GM23248 (cell line): ENCODE results near the gene DENND5B. TPM values are rescaled to one million over a fixed set of nuclear protein-coding genes. Genes with fewer than 3 reads are reported as not detected.

Experiments
- DNase-seq: peaks from one replicate; pipeline ENCODE4 v3.0.0-alpha.2; 2015
- H2AFZ ChIP-seq: fragments of 200-600 bp; sonication (generic); 2 replicates; pipeline ENCODE4 v1.6.1; 2016; ENCODE audit warnings: antibody characterized with exemption
- H3F3A ChIP-seq: fragments of 200-600 bp; sonication (generic); 2 replicates; pipeline ENCODE4 v1.6.1; 2016; ENCODE audit warnings: mild to moderate bottlenecking, antibody characterized with exemption, mixed run types; ENCODE audit not compliant: insufficient read depth
- H3K27ac ChIP-seq: fragments of 200-600 bp; sonication (generic); 2 replicates; pipeline ENCODE4 v1.5.1; 2016; ENCODE audit warnings: mild to moderate bottlenecking
- H3K27me3 ChIP-seq: fragments of 200-600 bp; sonication (generic); replicated peaks from 2 replicates; pipeline ENCODE4 v1.6.1; 2016; ENCODE audit warnings: mild to moderate bottlenecking; ENCODE audit not compliant: insufficient read depth
- H3K36me3 ChIP-seq: fragments of 200-600 bp; sonication (generic); 2 replicates; pipeline ENCODE4 v1.6.1; 2016; ENCODE audit warnings: low read depth, mild to moderate bottlenecking
- H3K4me1 ChIP-seq: fragments of 200-600 bp; sonication (generic); 2 replicates; pipeline ENCODE4 v1.6.1; 2016; ENCODE audit warnings: mild to moderate bottlenecking; ENCODE audit not compliant: insufficient read depth
- H3K4me2 ChIP-seq: fragments of 200-600 bp; sonication (generic); one replicate; pipeline ENCODE4 v1.6.1; 2016; ENCODE audit warnings: mild to moderate bottlenecking; ENCODE audit not compliant: unreplicated experiment
- H3K4me3 ChIP-seq: fragments of 200-600 bp; sonication (generic); 2 replicates; pipeline ENCODE4 v1.5.1; 2016; ENCODE audit warnings: mild to moderate bottlenecking
- H3K79me2 ChIP-seq: fragments of 200-600 bp; sonication (generic); 2 replicates; pipeline ENCODE4 v1.6.1; 2016; ENCODE audit warnings: mild to moderate bottlenecking; ENCODE audit not compliant: insufficient read depth
- H3K9ac ChIP-seq: fragments of 200-600 bp; sonication (generic); 2 replicates; pipeline ENCODE4 v1.6.1; 2016; ENCODE audit warnings: mild to moderate bottlenecking
- H3K9me2 ChIP-seq: fragments of 200-600 bp; sonication (generic); 2 replicates; pipeline ENCODE4 v1.6.1; 2016; ENCODE audit warnings: mixed run types, mild to moderate bottlenecking, moderate library complexity; ENCODE audit not compliant: insufficient read depth
- H3K9me3 ChIP-seq: fragments of 200-600 bp; sonication (generic); one replicate; pipeline ENCODE4 v1.6.1; 2017; ENCODE audit warnings: low read depth
- H4K20me1 ChIP-seq: fragments of 200-600 bp; sonication (generic); 2 replicates; pipeline ENCODE4 v1.6.0; 2016; ENCODE audit not compliant: insufficient read depth
- EZH2 ChIP-seq: fragments of 200-600 bp; sonication (generic); IDR thresholded peaks from 2 replicates; pipeline ENCODE4 v1.6.1; 2018; ENCODE audit warnings: antibody characterized with exemption, mild to moderate bottlenecking; ENCODE audit not compliant: insufficient read depth, poor library complexity, severe bottlenecking
- EZH2phosphoT487 ChIP-seq: fragments of 200-600 bp; sonication (generic); IDR thresholded peaks from 2 replicates; pipeline ENCODE4 v1.6.1; 2018; ENCODE audit warnings: antibody characterized with exemption, moderate library complexity, mild to moderate bottlenecking, low read depth; ENCODE audit not compliant: insufficient read depth
- WGBS, 2 experiments: methylation state at CpG; one replicate each; pipeline ENCODE4 v1.1.6; 2015 to 2017; ENCODE audit warnings: low lambda C conversion rate in 2 of 2, low coverage in 1 of 2; ENCODE audit errors: missing lambda C conversion rate in 2 of 2; 5-methylcytosine and 5-hydroxymethylcytosine counted together
- in situ Hi-C: fragments of 300-500 bp; cut with MboI; formaldehyde crosslinking; loops from 2 replicates; pipeline ENCODE4 v1.15.0; 2020
- polyA plus RNA-seq: library from polyadenylated mRNA; unstranded; fragments of >200 nt; fragmentation: Nextera tagmentation; extraction: Ambion mirVana; gene quantifications from 2 replicates; pipeline ENCODE4 v1.2.1, GENCODE V29; 2016
- total RNA-seq: library from RNA; depleted of rRNA; stranded (reverse); fragments of >200 nt; shearing (Covaris generic); gene quantifications from 2 replicates; pipeline ENCODE4 v1.2.3, GENCODE V29; 2014

Gene DENND5B
- total and polyA plus RNA-seq, 2 experiments from 2014 or later, result 9.9 to 12.0 TPM

GRCh38 chr12:31363416-31363809, 227.5 kb downstream of the DENND5B start:
- H3K36me3 ChIP-seq, result no peaks in the 10 kb centered on the region
- no peak overlapping the region for H3K4me3 ChIP-seq
- H3K27ac ChIP-seq, result no peak overlapping the region
- H3K9me3 ChIP-seq, result no peaks in the 10 kb centered on the region
- no peaks in the 10 kb centered on the region for H4K20me1 ChIP-seq
- H3K9me2 ChIP-seq, result no peaks in the 10 kb centered on the region
- no peak for TF ChIP-seq EZH2phosphoT487
- TF ChIP-seq EZH2, result no peak
- no peaks in the 10 kb centered on the region for H3F3A ChIP-seq
- WGBS, 2 experiments, result 52 to 57% methylated on average over 6 of the region's 6 CpGs
- no peak for DNase-seq
- H3K79me2 ChIP-seq, result no peaks in the 10 kb centered on the region
- no peaks in the 10 kb centered on the region for H3K4me1 ChIP-seq
- H3K9ac ChIP-seq, result no peak overlapping the region
- H2AFZ ChIP-seq, result no peak overlapping the region
- H3K27me3 ChIP-seq, result no peaks in the 10 kb centered on the region
- in situ Hi-C loops, result no loop called here
- H3K4me2 ChIP-seq, result no peak overlapping the region

- H3K9me3 ChIP-seq, result no peaks in the 10 kb centered on the region
- no peak for DNase-seq
- H3K36me3 ChIP-seq, result no peaks in the 10 kb centered on the region
- no peak for TF ChIP-seq EZH2phosphoT487
- no peak for TF ChIP-seq EZH2
- no peaks in the 10 kb centered on the region for H3K79me2 ChIP-seq
- in situ Hi-C loops, result no loop called here
- no peak overlapping the region for H3K4me2 ChIP-seq
- no peaks in the 10 kb centered on the region for H3K9me2 ChIP-seq
- H3F3A ChIP-seq, result no peaks in the 10 kb centered on the region
- H3K27me3 ChIP-seq, result no peaks in the 10 kb centered on the region
- 38 to 39% methylated on average over 6 of the region's 6 CpGs for WGBS, 2 experiments
- H4K20me1 ChIP-seq, result no peaks in the 10 kb centered on the region
- H3K9ac ChIP-seq, result no peak overlapping the region
- no peak overlapping the region for H2AFZ ChIP-seq
- H3K27ac ChIP-seq, result no peak overlapping the region
- H3K4me3 ChIP-seq, result no peak overlapping the region
- H3K4me1 ChIP-seq, result no peaks in the 10 kb centered on the region
Observed at GRCh38 chr12:31362759-31363415, 228.0 kb downstream of the DENND5B start.

GRCh38 chr12:31362115-31362758, 228.7 kb downstream of the DENND5B start:
- TF ChIP-seq EZH2phosphoT487 (no peak), EZH2 (no peak)
- no peak overlapping the region for H3K9ac ChIP-seq
- in situ Hi-C loops, result no loop called here
- no peaks in the 10 kb centered on the region for H3K9me2 ChIP-seq
- no peaks in the 10 kb centered on the region for H3K27me3 ChIP-seq
- H3K9me3 ChIP-seq, result no peaks in the 10 kb centered on the region
- no peaks in the 10 kb centered on the region for H3K4me1 ChIP-seq
- 47 to 49% methylated on average over 13 of the region's 13 CpGs for WGBS, 2 experiments
- no peaks in the 10 kb centered on the region for H4K20me1 ChIP-seq
- no peak overlapping the region for H3K4me2 ChIP-seq
- H2AFZ ChIP-seq, result no peak overlapping the region; the same call in 1 of the 2 replicates
- no peak overlapping the region for H3K27ac ChIP-seq
- DNase-seq, result no peak
- H3F3A ChIP-seq, result no peaks in the 10 kb centered on the region
- H3K36me3 ChIP-seq, result no peaks in the 10 kb centered on the region
- no peak overlapping the region for H3K4me3 ChIP-seq
- no peaks in the 10 kb centered on the region for H3K79me2 ChIP-seq

GRCh38 chr12:31361730-31362114, 229.2 kb downstream of the DENND5B start:
- Histone ChIP-seq H3F3A (no peaks in the 10 kb centered on the region), H3K36me3 (no peaks in the 10 kb centered on the region), H3K4me1 (no peaks in the 10 kb centered on the region), H3K79me2 (no peaks in the 10 kb centered on the region), H3K9me2 (no peaks in the 10 kb centered on the region), H3K9me3 (no peaks in the 10 kb centered on the region), H3K4me3 (no peak overlapping the region), H3K27ac (no peak overlapping the region), H3K9ac (no peak overlapping the region), H2AFZ (no peak overlapping the region), H4K20me1 (no peaks in the 10 kb centered on the region), H3K4me2 (no peak overlapping the region), H3K27me3 (no peaks in the 10 kb centered on the region)
- TF ChIP-seq EZH2phosphoT487, result no peak
- no peak for TF ChIP-seq EZH2
- in situ Hi-C loops, result no loop called here
- DNase-seq, result no peak
- WGBS, 2 experiments, result 82 to 88% methylated on average over 14 of the region's 14 CpGs
